Testis (tissue), 3 donors: Measurements from ENCODE around the gene KCTD5. TPM values are rescaled to one million over a fixed set of nuclear protein-coding genes. Genes with fewer than 3 reads are reported as not detected.

ENCODE experiments used
- DNase-seq: peaks from one replicate; pipeline ENCODE4 v3.0.0-alpha.2; 2019
- H3K27ac ChIP-seq, 2 donors: fragments of 200-600 bp; sonication (generic); one replicate each; pipeline ENCODE4 v1.5.1; 2019
- H3K27me3 ChIP-seq: fragments of 200-600 bp; sonication (generic); one replicate; pipeline ENCODE4 v1.5.1; 2019
- H3K36me3 ChIP-seq: fragments of 200-600 bp; sonication (generic); one replicate; pipeline ENCODE4 v1.5.1; 2017; ENCODE audit warnings: low read depth; ENCODE audit errors: missing control alignments
- H3K4me1 ChIP-seq: fragments of 200-600 bp; sonication (generic); one replicate; pipeline ENCODE4 v1.5.1; 2019
- H3K4me3 ChIP-seq, 2 donors: fragments of 200-600 bp; sonication (generic); one replicate each; pipeline ENCODE4 v1.5.1; 2017 to 2019
- H3K9me3 ChIP-seq: fragments of 200-600 bp; sonication (generic); one replicate; pipeline ENCODE4 v1.5.1; 2017
- CTCF ChIP-seq, 3 experiments: fragments of 450-650 bp in 2 of 3; fragments of 200-600 bp in 1 of 3; sonication (generic) in 1 of 3; IDR thresholded peaks; one replicate each; pipeline ENCODE4 v1.5.1; 2016 to 2019; ENCODE audit warnings: antibody characterized with exemption in 3 of 3, mild to moderate bottlenecking in 2 of 3, moderate library complexity in 1 of 3
- POLR2A ChIP-seq: fragments of 450-650 bp; IDR thresholded peaks from one replicate; pipeline ENCODE4 v1.6.1; 2017; ENCODE audit warnings: antibody characterized with exemption, mild to moderate bottlenecking, moderate library complexity
- whole genome bisulfite sequencing, 2 donors: methylation state at CpG; one replicate each; pipeline ENCODE4 v1.1.5; 2018; 5-methylcytosine and 5-hydroxymethylcytosine counted together
- intact Hi-C: fragments of 100-400 bp; cut with DNase I; formaldehyde crosslinking; loops from one replicate; pipeline ENCODE4 v1.15.1; 2023; ENCODE audit warnings: low total_unique reads
- polyA plus RNA-seq: library from polyadenylated mRNA; stranded (reverse); fragments of 350-450 nt; fragmentation: Illumina TruSeq; extraction: RNeasy Lipid Tissue Mini Kit (QIAGEN cat#74804); gene quantifications from one replicate; pipeline ENCODE4 v1.2.3, GENCODE V29; 2014; ENCODE audit warnings: low read depth, low replicate concordance; ENCODE audit not compliant: insufficient read depth
- total RNA-seq, 2 donors: library from RNA; depleted of rRNA; stranded (reverse); fragments of >200 nt; gene quantifications; one replicate each; pipeline ENCODE4 v1.2.3, GENCODE V29; 2016

The KCTD5 gene
- total and polyA plus RNA-seq, 3 donors from 2014 or later = 33.3 to 72.2 (median 63.9) TPM

DNA sequence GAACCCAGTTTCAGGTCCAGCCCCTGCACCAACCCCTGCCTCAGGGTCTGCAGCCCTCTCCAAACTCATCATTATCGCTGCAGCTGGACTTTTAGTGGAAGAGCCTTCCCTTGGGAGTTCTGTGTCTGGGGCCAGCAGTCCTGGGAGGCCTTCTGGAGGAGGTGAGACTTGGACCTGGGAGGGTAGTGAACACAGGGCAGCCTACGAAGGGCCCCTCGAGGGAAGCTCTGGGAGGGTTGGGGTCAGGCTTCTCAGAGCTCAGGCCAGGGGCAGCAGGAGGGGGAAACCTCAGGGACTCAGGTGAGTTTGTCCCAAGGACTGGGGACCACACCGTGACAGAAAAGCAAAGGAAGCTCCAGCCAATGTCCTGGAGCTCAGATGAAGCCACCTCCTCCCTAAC lies 58.8 kb downstream of the KCTD5 start:
- Histone ChIP-seq H3K4me1 (no peaks in the 10 kb centered on the region), H3K4me3 (no peak overlapping the region), H3K9me3 (no peaks in the 10 kb centered on the region), H3K27ac (no peak overlapping the region), H3K27me3 (no peaks in the 10 kb centered on the region), H3K36me3 (no peaks in the 10 kb centered on the region)
- no peak for DNase-seq
- WGBS, 2 donors = 83 to 96% methylated on average over 4 of the region's 4 CpGs
- intact Hi-C loops = no loop called here
- TF ChIP-seq POLR2A (no peak), CTCF (IDR thresholded peaks at IDR 0.05) (no peak)

- Histone ChIP-seq H3K27me3 (no peaks in the 10 kb centered on the region), H3K9me3 (no peaks in the 10 kb centered on the region), H3K4me1 (no peaks in the 10 kb centered on the region), H3K4me3 (no peak overlapping the region), H3K27ac (no peak overlapping the region), H3K36me3 (no peaks in the 10 kb centered on the region)
- intact Hi-C loops = no loop called here
- no peak for DNase-seq
- 82 to 92% methylated on average over 8 to 12 of the region's 12 CpGs for WGBS, 2 donors
- TF ChIP-seq CTCF (IDR thresholded peaks at IDR 0.05) (no peak), POLR2A (no peak)
These were observed 60.1 kb downstream of the KCTD5 start for GRCh38 chr16:2742323-2743006.

DNA sequence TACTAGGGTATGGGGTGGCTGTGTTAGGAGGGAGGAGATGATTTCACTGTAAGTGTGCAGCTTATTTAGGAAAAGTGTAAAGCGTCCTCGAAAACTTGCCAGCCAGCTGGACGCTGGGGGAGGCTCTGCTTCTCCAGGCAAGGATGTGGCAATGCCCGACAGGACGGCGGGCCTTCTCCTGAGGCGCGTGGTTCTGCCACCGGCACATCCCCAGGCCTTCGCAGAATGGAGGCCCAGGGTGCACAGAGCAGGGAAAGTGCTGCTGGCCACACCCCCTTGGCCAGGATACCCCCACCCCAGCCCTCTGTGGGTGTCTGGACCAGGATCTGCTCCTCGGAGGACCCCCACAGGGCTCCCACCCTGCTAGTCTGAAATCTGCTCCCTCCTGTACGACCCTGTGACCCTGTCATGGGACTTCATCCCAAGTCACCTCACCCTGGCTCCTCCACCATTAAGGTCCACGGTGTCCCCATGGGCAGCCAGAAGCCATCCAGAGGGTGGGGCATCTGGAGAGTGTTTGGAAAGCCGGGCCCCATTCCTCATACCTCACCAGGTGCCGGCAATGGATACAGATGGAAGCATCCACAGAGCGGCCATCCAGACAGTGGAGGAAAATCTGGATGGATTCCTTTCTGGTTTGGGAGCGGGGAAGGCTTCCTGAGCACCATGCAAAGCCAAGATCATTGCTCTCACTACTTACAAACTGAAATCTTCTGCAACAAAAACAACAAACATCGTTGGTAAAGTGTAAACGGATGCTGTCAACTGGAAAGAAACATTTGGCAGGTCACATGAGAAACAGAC lies 60.9 kb downstream of the KCTD5 start:
- H3K27ac ChIP-seq = no peak overlapping the region
- no peak for DNase-seq
- H3K27me3 ChIP-seq = no peaks in the 10 kb centered on the region
- intact Hi-C loops = no loop called here
- no peak overlapping the region for H3K4me3 ChIP-seq
- no peaks in the 10 kb centered on the region for H3K9me3 ChIP-seq
- no peaks in the 10 kb centered on the region for H3K4me1 ChIP-seq
- no peaks in the 10 kb centered on the region for H3K36me3 ChIP-seq
- TF ChIP-seq POLR2A = no peak
- TF ChIP-seq CTCF (IDR thresholded peaks at IDR 0.05) = no peak
- WGBS, 2 donors = 86 to 87% methylated on average over 14 to 19 of the region's 19 CpGs

- Histone ChIP-seq H3K27ac (no peak overlapping the region), H3K4me1 (no peaks in the 10 kb centered on the region), H3K36me3 (no peaks in the 10 kb centered on the region), H3K9me3 (no peaks in the 10 kb centered on the region), H3K27me3 (no peaks in the 10 kb centered on the region), H3K4me3 (no peak overlapping the region)
- 79 to 89% methylated on average over 5 to 6 of the region's 6 CpGs for WGBS, 2 donors
- TF ChIP-seq CTCF (IDR thresholded peaks at IDR 0.05) (no peak), POLR2A (no peak)
- intact Hi-C loops = no loop called here
- no peak for DNase-seq
These were observed 62.4 kb downstream of the KCTD5 start for GRCh38 chr16:2744711-2745110.
